ENCODE results near the gene SDHAF2. TPM values are rescaled to one million over a fixed set of nuclear protein-coding genes. Genes with fewer than 3 reads are reported as not detected.
"Not testable (repeated sequence)": the region's sequence is repeated elsewhere in the genome, so short reads cannot be mapped to it uniquely, and the experiment has no call there.

The SDHAF2 gene
- total RNA-seq, 1 experiment from 2014 or later = 56.5 TPM

- DNase-seq (ENCODE audit: low spot score) = no peak
Observed at GRCh38 chr11:61425367-61426131, 4.4 kb upstream of the SDHAF2 start.

DNA sequence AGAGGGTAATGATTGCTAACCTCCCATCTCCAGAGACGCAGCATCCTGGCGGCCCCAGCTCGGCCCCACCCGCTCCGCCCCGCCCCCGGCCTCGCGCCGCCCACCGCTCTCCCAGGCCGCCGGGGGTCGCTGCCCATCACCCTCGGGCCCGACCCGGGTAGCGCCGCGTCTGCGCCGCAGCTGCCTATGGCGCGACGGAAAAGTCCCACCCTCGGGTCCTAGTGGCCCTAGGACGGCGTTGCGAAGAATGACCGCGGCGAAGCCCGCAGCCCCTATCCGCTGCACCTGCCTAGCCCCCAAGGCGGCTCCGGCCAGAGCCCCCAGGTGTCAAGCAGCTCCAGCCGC lies 606 bp upstream of the SDHAF2 start:
- DNase-seq (ENCODE audit: low spot score) = peak; percentile 14

DNA sequence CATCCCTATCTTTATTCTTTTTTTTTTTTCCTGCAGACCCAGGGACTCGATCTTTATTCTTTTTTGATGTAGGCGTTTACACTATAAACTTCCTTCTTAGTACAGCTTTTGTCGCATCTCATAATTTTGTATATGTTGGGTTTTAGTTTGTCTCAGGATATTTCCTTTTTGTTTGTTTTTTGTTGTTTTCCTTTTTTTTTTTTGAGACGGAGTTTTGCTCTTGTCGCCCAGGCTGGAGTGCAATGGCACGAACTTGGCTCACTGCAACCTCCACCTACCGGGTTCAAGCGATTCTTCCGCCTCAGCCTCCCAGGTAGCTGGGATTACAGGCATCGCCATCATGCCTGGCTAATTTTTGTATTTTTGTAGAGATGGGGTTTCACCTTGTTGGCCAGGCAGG lies 915 bp downstream of the SDHAF2 start:
- DNase-seq (ENCODE audit: low spot score) = not testable (repeated sequence)

GRCh38 chr11:61437496-61437895 lies 7.6 kb downstream of the SDHAF2 start:
- DNase-seq (ENCODE audit: low spot score) = no peak

DNA sequence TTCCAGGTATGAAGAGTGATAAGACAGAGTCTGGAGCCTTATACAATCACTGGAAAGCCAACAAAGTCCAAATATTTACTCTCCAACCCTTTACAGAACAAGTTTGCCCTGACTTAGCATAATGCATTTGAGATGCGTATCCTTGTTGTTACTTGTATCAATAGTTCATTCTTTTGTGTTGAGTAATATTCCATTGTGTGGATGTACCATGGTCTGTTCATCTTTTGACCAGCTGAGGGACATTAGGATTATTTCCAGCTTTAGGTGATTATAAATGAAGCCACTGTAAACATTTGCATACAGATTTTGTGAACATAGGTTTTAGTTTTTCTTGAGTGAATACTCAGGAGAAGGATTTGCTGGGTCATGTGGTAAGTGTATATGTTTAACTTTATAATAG lies 9.7 kb downstream of the SDHAF2 start:
- no peak for DNase-seq (ENCODE audit: low spot score)

DNA sequence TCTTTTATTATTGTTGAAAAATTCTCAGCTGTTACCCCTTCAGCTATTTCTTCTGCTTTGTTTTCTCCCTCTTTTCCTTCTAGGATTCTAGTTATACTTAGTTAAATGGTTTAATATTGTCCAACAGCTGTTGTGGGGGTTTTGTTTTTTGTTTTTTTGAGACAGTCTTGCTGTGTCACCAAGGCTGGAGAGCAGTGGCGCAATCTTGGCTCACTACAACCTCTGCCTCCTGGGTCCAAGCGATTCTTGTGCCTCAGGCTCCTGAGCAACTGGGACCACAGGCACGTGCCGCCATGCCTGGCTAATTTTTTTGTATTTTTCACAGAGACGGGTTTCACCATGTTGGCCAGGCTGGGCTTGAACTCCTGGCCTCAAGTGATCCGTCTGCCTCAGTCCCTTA lies 12.7 kb downstream of the SDHAF2 start:
- DNase-seq (ENCODE audit: low spot score) = no peak

DNA sequence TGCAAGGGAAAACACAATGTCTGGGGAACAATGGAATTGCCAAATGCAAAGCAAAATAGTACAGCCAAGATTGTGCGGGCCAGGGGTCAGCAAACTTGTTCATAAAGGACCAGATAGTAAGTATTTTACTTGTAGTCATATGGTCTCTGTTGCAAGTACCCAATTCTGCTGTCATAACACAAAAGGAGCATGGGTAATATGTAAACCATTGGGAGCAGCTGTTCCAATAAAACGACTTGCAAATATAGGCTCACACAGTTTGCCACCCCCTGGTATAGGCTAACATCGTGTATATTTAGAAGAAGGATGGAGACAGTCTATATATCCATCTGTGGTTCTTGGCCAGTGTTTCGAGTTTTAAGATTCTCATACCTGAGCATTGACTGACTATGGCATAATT lies 15.6 kb downstream of the SDHAF2 start:
- no peak for DNase-seq (ENCODE audit: low spot score)

- peak; percentile 93 for DNase-seq (ENCODE audit: low spot score)
Observed at GRCh38 chr11:61446211-61446651, 16.3 kb downstream of the SDHAF2 start.

GRCh38 chr11:61447601-61448551 lies 18.0 kb downstream of the SDHAF2 start:
- DNase-seq (ENCODE audit: low spot score) = no peak

DNA sequence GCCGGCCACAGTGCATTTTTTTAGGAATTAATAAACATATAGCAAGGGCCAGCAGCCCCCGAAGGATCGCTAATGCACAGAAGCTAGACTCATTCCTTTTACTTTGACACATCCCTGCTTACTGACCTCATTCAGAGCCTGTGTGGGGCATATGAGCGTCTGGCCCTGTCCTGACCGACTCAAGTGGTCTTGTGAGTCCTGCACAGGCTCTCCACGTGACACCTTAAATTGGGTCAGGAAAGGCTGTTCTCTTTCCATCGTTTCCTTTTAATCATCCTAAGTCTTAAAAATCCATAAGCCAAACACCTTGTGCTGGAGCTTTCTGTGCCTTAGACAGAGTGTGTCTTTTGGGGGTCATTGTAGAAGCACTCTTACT lies 18.6 kb downstream of the SDHAF2 start:
- DNase-seq (ENCODE audit: low spot score) = no peak

DNA sequence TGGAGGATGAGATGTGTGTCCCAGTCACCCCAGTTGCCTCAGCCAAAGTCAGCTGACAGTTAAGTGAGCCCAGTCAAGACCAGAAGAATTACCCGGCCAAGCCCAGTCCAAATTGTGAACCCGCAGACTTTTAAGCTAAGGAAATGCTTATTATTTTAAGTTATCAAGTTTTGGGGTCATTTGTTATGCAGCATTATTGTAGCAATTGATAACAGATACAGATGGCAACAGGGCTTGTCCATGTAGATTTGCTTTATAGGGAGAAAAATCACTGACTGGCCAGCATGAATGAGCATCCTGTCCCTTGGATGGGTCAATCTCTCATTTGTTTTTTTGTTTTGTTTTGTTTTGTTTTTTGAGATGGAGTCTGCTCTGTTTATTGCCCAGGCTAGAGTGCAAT lies 22.9 kb downstream of the SDHAF2 start:
- DNase-seq (ENCODE audit: low spot score) = no peak

DNA sequence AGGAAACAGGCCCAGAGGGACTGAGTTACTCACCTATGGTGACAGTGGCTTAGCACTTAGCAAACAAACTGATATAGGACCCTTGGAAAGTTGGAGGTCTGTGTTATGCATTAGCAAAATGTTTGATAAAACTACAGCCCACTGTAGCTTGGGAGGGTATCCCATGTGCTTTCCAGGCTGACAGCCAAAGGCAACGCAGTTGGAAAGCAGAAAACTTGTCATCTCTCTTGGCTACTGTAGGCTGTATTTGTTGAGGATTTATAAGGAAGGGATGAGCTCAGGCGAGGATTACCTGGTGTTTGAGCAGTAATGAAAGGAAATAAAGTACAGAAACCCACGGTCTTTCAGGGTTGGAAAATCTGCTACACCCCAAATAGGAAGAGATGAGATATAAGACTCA lies 23.8 kb downstream of the SDHAF2 start:
- no peak for DNase-seq (ENCODE audit: low spot score)

- DNase-seq (ENCODE audit: low spot score) = no peak
Observed at GRCh38 chr11:61454520-61454919, 24.6 kb downstream of the SDHAF2 start.

DNA sequence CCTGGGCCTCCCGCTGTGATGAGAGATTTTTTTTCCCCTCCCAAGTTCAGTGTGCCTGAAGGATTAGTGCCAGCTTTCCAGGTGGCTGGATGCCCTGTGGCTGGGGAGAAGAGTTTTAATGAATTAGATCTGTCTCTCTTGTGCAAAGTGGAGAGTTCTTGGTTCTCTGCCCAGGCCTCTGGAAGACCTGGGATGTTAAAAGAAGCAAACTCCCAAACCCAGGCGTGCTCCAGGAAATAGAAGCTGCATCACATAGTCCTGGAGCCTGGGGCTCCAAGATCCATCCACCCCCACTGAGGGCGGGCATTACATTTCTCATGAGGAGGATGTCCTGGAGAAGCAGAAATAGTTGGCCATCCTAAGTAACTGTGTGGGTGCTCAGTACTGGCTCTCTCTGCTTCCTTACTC lies 30.6 kb downstream of the SDHAF2 start:
- no peak for DNase-seq (ENCODE audit: low spot score)

DNA sequence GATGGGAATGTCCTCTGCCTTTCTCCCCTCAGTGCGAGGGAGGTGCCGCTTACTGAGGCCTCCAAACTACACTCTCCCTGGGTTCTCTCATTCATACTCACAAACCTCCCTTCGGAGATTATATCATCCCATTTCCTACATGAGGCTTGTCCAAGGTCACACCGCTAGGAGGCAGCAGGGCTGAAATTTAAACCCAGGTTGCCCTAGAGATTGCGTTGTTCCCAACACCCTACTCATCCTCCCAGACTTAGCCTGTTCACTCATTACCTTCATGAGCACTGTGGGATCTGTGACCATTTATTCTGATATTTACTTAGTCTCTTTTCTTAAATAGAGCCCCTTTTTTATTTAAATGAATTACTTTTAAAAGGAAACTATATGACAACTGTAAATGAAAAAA lies 31.1 kb downstream of the SDHAF2 start:
- DNase-seq (ENCODE audit: low spot score) = no peak

GRCh38 chr11:61467602-61468001 lies 37.7 kb downstream of the SDHAF2 start:
- DNase-seq (ENCODE audit: low spot score) = not testable (repeated sequence)

DNA sequence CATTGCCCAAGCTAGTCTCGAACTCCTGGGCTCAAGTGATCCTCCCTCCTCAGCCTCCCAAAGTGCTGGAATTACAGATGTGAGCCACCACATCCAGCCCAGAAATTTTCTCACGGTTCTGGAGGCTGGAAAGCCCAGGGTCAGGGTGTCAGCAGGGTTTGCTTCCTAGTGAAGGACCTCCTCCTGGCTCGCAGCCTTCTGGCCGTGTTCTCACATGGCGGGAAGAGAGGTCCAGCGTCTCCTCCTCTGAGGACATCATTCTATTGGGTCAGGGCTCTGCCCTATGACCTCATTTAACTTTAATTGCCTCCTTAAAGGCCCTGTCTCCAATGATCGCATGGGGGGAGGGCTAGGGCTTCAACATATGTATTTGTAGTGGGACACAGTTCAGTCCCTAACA lies 38.1 kb downstream of the SDHAF2 start:
- DNase-seq (ENCODE audit: low spot score) = no peak

DNA sequence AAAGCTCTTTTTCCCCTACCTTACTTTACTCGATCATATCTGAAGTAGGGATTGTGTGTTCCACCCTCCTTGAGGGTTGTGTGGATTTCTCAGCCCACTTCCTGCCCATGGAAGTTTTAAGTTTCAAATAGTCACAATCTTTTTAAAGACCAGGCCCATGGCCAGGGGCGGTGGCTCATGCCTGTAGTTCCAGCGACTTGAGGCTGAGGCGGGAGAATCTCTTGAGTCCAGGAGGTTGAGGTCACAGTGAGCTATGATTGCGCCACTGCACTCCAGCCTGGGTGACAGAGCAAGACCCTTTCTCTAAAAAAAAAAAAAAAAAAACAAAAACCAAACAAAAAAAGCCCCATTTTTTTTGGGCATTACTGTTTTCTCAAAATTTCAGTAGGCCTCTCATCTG lies 42.4 kb downstream of the SDHAF2 start:
- no peak for DNase-seq (ENCODE audit: low spot score)

- DNase-seq (ENCODE audit: low spot score) = no peak
Observed at GRCh38 chr11:61472868-61473267, 42.9 kb downstream of the SDHAF2 start.

DNA sequence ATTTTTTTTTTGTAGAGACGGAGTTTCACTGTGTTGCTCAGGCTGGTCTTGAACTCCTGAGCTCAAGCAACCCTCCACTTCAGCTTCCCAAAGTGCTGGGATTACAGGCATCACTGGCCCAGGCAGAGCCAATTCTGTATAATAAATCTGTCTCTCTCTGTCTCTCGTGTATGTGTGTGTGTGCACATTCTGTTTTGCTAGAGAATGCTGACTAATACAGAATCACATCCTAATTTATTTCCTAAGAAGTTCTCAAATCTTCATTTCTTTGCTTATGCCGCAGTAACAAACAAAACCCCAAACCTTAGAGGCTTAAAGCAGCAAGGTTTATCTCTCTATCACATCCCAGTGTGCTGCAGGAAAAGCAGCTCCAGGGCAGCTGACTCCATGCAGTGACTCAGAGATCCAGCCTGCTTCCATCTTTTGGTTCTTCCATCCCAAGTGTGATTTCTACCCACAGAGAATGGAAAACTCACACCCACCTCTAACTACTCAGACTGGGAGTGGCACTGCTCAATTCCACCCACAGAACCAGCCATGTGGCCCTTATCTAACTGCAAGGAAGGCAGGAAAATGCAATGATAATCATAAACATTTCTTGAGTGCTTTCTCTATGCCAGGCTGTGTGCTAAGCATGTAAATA lies 43.6 kb downstream of the SDHAF2 start:
- DNase-seq (ENCODE audit: low spot score) = no peak

- DNase-seq (ENCODE audit: low spot score) = no peak
Observed at GRCh38 chr11:61474013-61474643, 44.2 kb downstream of the SDHAF2 start.

- DNase-seq (ENCODE audit: low spot score) = no peak
Observed at GRCh38 chr11:61475433-61475832, 45.5 kb downstream of the SDHAF2 start.

All from H4 (cell line).